Lower leg skin (tissue), 4 donors: Measurements from ENCODE around the gene NCKIPSD. TPM values are rescaled to one million over a fixed set of nuclear protein-coding genes. Genes with fewer than 3 reads are reported as not detected.

Source experiments
- DNase-seq, 2 donors: peaks; one replicate each; pipeline ENCODE4 v3.0.0-alpha.2; 2019; ENCODE audit warnings: low spot score in 2 of 2
- H3K4me3 ChIP-seq: fragments of 200-600 bp; sonication (generic); 2 replicates; pipeline ENCODE4 v1.5.1; 2017; ENCODE audit warnings: mild to moderate bottlenecking, low read depth; ENCODE audit not compliant: poor library complexity, severe bottlenecking
- CTCF ChIP-seq, 3 donors: fragments of 450-650 bp; IDR thresholded peaks; one replicate each; pipeline ENCODE4 v1.5.1; 2016; ENCODE audit warnings: antibody characterized with exemption in 3 of 3, mild to moderate bottlenecking in 3 of 3, moderate library complexity in 2 of 3
- POLR2A ChIP-seq, 2 donors: fragments of 450-650 bp; IDR thresholded peaks; one replicate each; pipeline ENCODE4 v1.6.1; 2016 to 2017; ENCODE audit warnings: antibody characterized with exemption in 2 of 2, mild to moderate bottlenecking in 1 of 2, moderate library complexity in 1 of 2
- WGBS, 2 donors: methylation state at CpG; one replicate each; pipeline ENCODE4 v1.1.5; 2018; 5-methylcytosine and 5-hydroxymethylcytosine counted together
- intact Hi-C: fragments of 100-400 bp; cut with DNase I; formaldehyde crosslinking; loops from one replicate; pipeline ENCODE4 v1.15.0; 2023; ENCODE audit warnings: low total_unique reads
- total RNA-seq, 4 donors: library from RNA; depleted of rRNA; stranded (reverse); fragments of >200 nt; gene quantifications; one replicate each; pipeline ENCODE4 v1.1.0, GENCODE V29; 2016

The NCKIPSD gene
- total RNA-seq, 4 donors from 2014 or later, result 32.0 to 51.0 (median 41.1) TPM

DNA sequence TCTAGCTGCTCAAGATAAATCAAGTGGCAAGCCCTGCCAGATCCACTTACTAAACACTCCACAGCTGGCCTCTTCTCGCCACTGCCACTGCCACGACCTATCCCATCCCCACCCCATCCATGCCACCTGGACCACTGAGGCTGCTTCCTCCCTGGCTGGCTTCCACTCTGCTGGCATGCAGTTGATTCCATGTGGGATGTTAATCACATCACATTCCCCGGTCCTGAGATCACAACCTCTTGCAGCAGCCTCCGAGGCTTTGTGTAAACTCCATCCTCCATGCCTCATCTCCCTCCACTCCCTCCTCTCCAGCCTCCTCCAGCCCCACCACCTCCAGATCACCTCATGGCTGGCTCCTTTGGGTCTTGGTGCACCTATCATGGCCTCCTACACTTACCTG lies 7.7 kb downstream of the NCKIPSD start:
- intact Hi-C loops, result no loop called here
- H3K4me3 ChIP-seq, result no peak overlapping the region
- DNase-seq, result no peak

GRCh38 chr3:48674505-48674904 lies 11.2 kb downstream of the NCKIPSD start:
- intact Hi-C loops, result no loop called here
- no peak for TF ChIP-seq POLR2A (IDR thresholded peaks at IDR 0.05)
- TF ChIP-seq CTCF (IDR thresholded peaks at IDR 0.05), result no peak
- 82 to 86% methylated on average over 9 of the region's 9 CpGs for WGBS, 2 donors
- H3K4me3 ChIP-seq, result no peak overlapping the region
- DNase-seq, result no peak

More for the DNA sequence above, 7.7 kb downstream of the NCKIPSD start:
- TF ChIP-seq CTCF (IDR thresholded peaks at IDR 0.05) (no peak), POLR2A (IDR thresholded peaks at IDR 0.05) (no peak)
- 80 to 88% methylated on average over 4 of the region's 4 CpGs for WGBS, 2 donors

GRCh38 chr3:48672522-48672921 lies 13.2 kb downstream of the NCKIPSD start:
- 57 to 61% methylated on average over 1 of the region's 1 CpG for WGBS, 2 donors

GRCh38 chr3:48664929-48665328 lies 20.8 kb downstream of the NCKIPSD start:
- no peak for DNase-seq
- no peak overlapping the region for H3K4me3 ChIP-seq
- no peak for TF ChIP-seq POLR2A (IDR thresholded peaks at IDR 0.05)
- no peak for TF ChIP-seq CTCF (IDR thresholded peaks at IDR 0.05)
- 74 to 76% methylated on average over 4 of the region's 4 CpGs for WGBS, 2 donors
- intact Hi-C loops, result no loop called here

More at GRCh38 chr3:48672522-48672921, 13.2 kb downstream of the NCKIPSD start:
- H3K4me3 ChIP-seq, result no peak overlapping the region
- intact Hi-C loops, result no loop called here
- TF ChIP-seq POLR2A (IDR thresholded peaks at IDR 0.05) (no peak), CTCF (IDR thresholded peaks at IDR 0.05) (no peak)
- DNase-seq, result no peak

- H3K4me3 ChIP-seq, result no peak overlapping the region
- 51 to 56% methylated on average over 11 of the region's 11 CpGs for WGBS, 2 donors
- intact Hi-C loops, result no loop called here
- no peak for TF ChIP-seq CTCF (IDR thresholded peaks at IDR 0.05)
- DNase-seq, result no peak
Measured at GRCh38 chr3:48664313-48664644, 21.4 kb downstream of the NCKIPSD start.

GRCh38 chr3:48663489-48664312 lies 22.0 kb downstream of the NCKIPSD start:
- TF ChIP-seq POLR2A (IDR thresholded peaks at IDR 0.05) (no peak), CTCF (IDR thresholded peaks at IDR 0.05) (peak in 1 of 3 donors; percentile 26)
- H3K4me3 ChIP-seq, result peak overlapping the region; percentile 2
- intact Hi-C loops, result no loop called here
- WGBS, 2 donors, result 0% methylated on average over 44 to 56 of the region's 66 CpGs
- DNase-seq, result peak; percentile 90 to 97
